ENCODE data around the gene WFIKKN1.

Gene WFIKKN1, protein sequence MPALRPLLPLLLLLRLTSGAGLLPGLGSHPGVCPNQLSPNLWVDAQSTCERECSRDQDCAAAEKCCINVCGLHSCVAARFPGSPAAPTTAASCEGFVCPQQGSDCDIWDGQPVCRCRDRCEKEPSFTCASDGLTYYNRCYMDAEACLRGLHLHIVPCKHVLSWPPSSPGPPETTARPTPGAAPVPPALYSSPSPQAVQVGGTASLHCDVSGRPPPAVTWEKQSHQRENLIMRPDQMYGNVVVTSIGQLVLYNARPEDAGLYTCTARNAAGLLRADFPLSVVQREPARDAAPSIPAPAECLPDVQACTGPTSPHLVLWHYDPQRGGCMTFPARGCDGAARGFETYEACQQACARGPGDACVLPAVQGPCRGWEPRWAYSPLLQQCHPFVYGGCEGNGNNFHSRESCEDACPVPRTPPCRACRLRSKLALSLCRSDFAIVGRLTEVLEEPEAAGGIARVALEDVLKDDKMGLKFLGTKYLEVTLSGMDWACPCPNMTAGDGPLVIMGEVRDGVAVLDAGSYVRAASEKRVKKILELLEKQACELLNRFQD

DNA sequence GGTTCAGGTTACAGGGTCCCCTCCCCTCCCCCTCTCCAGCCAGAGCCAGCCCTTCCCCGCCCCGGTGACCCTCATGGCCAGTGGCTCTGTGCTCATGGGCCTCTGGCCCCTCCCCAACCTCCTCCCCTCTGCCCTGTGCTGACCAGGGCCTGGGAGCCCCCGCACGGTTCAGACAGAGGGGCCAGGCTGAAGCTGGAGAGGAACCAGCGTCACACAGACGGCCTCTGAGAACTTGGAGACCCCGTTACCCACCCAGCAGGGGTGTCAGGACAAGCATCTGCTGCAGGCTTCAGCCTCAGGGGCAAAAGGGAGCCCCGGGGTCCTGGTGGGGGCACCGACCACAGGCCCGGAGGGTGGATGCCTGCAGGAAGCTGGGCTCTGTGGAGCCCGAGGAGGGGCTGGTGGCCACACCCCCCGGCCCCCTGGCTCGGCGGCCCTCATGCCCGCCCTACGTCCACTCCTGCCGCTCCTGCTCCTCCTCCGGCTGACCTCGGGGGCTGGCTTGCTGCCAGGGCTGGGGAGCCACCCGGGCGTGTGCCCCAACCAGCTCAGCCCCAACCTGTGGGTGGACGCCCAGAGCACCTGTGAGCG, at the start of gene WFIKKN1:
TSS of gene WFIKKN1 (plus strand) at position 171 of the 591 bp plus-strand sequence. CDS start at position 440, 269 bp downstream.
- Histone ChIP-seq H3K36me3 (ENCODE audit: insufficient read depth, low read length) (no peaks in the 10 kb centered on the region), H3K4me1 (ENCODE audit: insufficient read depth, low read length, severe bottlenecking) (peaks cover 5% of the 10 kb centered on the region), H3K4me2 (ENCODE audit: low read length) (no peak within 1 kb of the TSS), H4K20me1 (ENCODE audit: insufficient read depth, low read length) (no peaks in the 10 kb centered on the region), H3K79me2 (ENCODE audit: insufficient read depth, low read length) (no peaks in the 10 kb centered on the region), H3K9me2 (ENCODE audit: low read depth, low read length) (no peaks in the 10 kb centered on the region), H3K27ac (ENCODE audit: low read depth, low read length, poor library complexity, severe bottlenecking) (no peak within 1 kb of the TSS), H3F3A (ENCODE audit: insufficient read depth, low read length) (no peaks in the 10 kb centered on the region), H2AFZ (ENCODE audit: low read length) (no peak within 1 kb of the TSS), H3K27me3 (ENCODE audit: insufficient read depth, low read length) (no peaks in the 10 kb centered on the region; the same call in 1 of the 2 replicates), H3K9ac (ENCODE audit: low read length) (no peak within 1 kb of the TSS), H3K9me3 (ENCODE audit: low read length) (no peaks in the 10 kb centered on the region), H3K4me3 (ENCODE audit: low read depth, low read length, poor library complexity, severe bottlenecking) (no peak within 1 kb of the TSS)
- TF ChIP-seq, protein P1, sequence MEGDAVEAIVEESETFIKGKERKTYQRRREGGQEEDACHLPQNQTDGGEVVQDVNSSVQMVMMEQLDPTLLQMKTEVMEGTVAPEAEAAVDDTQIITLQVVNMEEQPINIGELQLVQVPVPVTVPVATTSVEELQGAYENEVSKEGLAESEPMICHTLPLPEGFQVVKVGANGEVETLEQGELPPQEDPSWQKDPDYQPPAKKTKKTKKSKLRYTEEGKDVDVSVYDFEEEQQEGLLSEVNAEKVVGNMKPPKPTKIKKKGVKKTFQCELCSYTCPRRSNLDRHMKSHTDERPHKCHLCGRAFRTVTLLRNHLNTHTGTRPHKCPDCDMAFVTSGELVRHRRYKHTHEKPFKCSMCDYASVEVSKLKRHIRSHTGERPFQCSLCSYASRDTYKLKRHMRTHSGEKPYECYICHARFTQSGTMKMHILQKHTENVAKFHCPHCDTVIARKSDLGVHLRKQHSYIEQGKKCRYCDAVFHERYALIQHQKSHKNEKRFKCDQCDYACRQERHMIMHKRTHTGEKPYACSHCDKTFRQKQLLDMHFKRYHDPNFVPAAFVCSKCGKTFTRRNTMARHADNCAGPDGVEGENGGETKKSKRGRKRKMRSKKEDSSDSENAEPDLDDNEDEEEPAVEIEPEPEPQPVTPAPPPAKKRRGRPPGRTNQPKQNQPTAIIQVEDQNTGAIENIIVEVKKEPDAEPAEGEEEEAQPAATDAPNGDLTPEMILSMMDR (IDR thresholded peaks at IDR 0.05; ENCODE audit: low read length), result no peak
- no peak for TF ChIP-seq EZH2 (IDR thresholded peaks at IDR 0.05; ENCODE audit: borderline replicate concordance, low read length)

DNA sequence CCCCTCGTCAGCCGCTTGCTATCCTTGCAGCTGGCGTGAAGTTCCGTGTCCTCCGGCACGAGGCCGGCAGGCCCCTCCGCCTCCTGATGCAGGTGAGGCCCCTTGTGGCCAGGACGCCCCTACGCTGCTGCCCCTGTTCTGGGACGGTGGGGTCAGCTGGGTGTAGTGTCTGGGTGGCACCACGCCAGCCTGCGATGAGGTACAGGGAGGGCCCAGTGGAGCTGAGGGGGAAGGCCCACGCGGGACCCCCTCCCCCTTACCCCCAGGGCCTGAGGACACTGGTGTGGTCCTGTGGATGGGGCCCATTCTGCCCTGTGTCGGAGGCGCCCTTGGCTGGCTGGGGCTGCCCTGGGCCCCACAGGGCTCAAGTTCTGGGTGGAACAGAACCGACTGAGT, 48.6 kb upstream of the WFIKKN1 start:
- no peaks in the 10 kb centered on the region for H4K20me1 ChIP-seq (ENCODE audit: insufficient read depth, low read length)
- H3K27ac ChIP-seq (ENCODE audit: low read depth, low read length, poor library complexity, severe bottlenecking), result no peak overlapping the region
- H3F3A ChIP-seq (ENCODE audit: insufficient read depth, low read length), result no peaks in the 10 kb centered on the region
- H2AFZ ChIP-seq (ENCODE audit: low read length), result no peak overlapping the region
- no peak overlapping the region for H3K9ac ChIP-seq (ENCODE audit: low read length)
- no peaks in the 10 kb centered on the region for H3K9me3 ChIP-seq (ENCODE audit: low read length)
- no peaks in the 10 kb centered on the region for H3K9me2 ChIP-seq (ENCODE audit: low read depth, low read length)
- peaks cover 3% of the 10 kb centered on the region; the same call in 1 of the 2 replicates for H3K36me3 ChIP-seq (ENCODE audit: insufficient read depth, low read length)
- H3K4me1 ChIP-seq (ENCODE audit: insufficient read depth, low read length, severe bottlenecking), result peaks cover 10% of the 10 kb centered on the region
- H3K79me2 ChIP-seq (ENCODE audit: insufficient read depth, low read length), result no peaks in the 10 kb centered on the region
- no peak overlapping the region for H3K4me3 ChIP-seq (ENCODE audit: low read depth, low read length, poor library complexity, severe bottlenecking)
- H3K4me2 ChIP-seq (ENCODE audit: low read length), result no peak overlapping the region
- H3K27me3 ChIP-seq (ENCODE audit: insufficient read depth, low read length), result no peaks in the 10 kb centered on the region
- TF ChIP-seq, protein P1 (IDR thresholded peaks at IDR 0.05; ENCODE audit: low read length), result no peak
- no peak for TF ChIP-seq EZH2 (IDR thresholded peaks at IDR 0.05; ENCODE audit: borderline replicate concordance, low read length)

DNA sequence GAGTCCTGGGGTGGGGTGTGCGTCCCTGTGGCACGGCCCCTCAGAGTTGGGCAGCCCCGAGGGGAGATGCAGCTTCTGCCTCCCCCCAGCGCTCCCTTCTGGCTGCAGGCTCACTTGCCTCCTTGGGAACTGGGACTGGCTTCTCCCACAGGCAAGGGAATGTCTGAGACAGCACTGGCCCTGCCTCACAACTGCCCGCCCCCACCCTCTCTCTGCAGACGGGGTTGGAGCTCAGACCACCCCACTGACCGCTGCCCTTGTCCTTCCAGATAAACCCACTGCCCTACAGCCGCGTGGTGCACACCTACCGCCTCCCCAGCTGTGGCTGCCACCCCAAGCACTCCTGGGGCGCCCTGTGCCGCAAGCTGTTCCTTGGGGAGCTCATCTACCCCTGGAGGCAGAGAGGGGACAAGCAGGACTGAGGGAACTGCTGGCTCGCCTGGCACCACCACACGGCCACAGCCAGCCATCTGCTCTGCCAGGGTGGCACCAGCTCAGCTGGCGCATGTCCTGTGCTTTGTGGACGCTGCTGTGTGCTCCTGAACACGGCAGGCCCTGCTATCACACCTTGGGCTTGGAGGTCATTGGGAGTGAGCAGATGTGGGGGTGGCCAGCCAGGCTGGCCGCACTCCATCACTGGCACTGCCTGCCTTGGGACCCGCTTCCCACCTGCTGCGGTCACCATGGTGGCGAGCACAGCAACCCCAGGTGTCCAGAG, 48.0 kb upstream of the WFIKKN1 start:
- no peak overlapping the region for H2AFZ ChIP-seq (ENCODE audit: low read length)
- H3K36me3 ChIP-seq (ENCODE audit: insufficient read depth, low read length), result peaks cover 3% of the 10 kb centered on the region; the same call in 1 of the 2 replicates
- H3K4me1 ChIP-seq (ENCODE audit: insufficient read depth, low read length, severe bottlenecking), result peaks cover 15% of the 10 kb centered on the region
- H4K20me1 ChIP-seq (ENCODE audit: insufficient read depth, low read length), result no peaks in the 10 kb centered on the region
- H3K4me3 ChIP-seq (ENCODE audit: low read depth, low read length, poor library complexity, severe bottlenecking), result no peak overlapping the region
- H3F3A ChIP-seq (ENCODE audit: insufficient read depth, low read length), result no peaks in the 10 kb centered on the region
- TF ChIP-seq, protein P1 (IDR thresholded peaks at IDR 0.05; ENCODE audit: low read length), result no peak
- TF ChIP-seq EZH2 (IDR thresholded peaks at IDR 0.05; ENCODE audit: borderline replicate concordance, low read length), result no peak
- H3K27me3 ChIP-seq (ENCODE audit: insufficient read depth, low read length), result no peaks in the 10 kb centered on the region
- no peak overlapping the region for H3K27ac ChIP-seq (ENCODE audit: low read depth, low read length, poor library complexity, severe bottlenecking)
- no peak overlapping the region for H3K9ac ChIP-seq (ENCODE audit: low read length)
- no peaks in the 10 kb centered on the region for H3K9me3 ChIP-seq (ENCODE audit: low read length)
- H3K4me2 ChIP-seq (ENCODE audit: low read length), result no peak overlapping the region
- H3K9me2 ChIP-seq (ENCODE audit: low read depth, low read length), result no peaks in the 10 kb centered on the region
- H3K79me2 ChIP-seq (ENCODE audit: insufficient read depth, low read length), result no peaks in the 10 kb centered on the region
